ENCODE data around the gene BOC.

The BOC gene

GRCh38 chr3:113185194-113185835, 26.0 kb upstream of the BOC start:
- no peak for DNase-seq (ENCODE audit: low read depth, low spot score)

GRCh38 chr3:113186566-113186965, 24.8 kb upstream of the BOC start:
- no peak for DNase-seq (ENCODE audit: low read depth, low spot score)

- DNase-seq (ENCODE audit: low read depth, low spot score) = peak; percentile 81
Observed at GRCh38 chr3:113193288-113193687, 18.1 kb upstream of the BOC start.

GRCh38 chr3:113193719-113194118, 17.6 kb upstream of the BOC start:
- DNase-seq (ENCODE audit: low read depth, low spot score) = no peak

GRCh38 chr3:113194823-113195401, 16.4 kb upstream of the BOC start:
- no peak for DNase-seq (ENCODE audit: low read depth, low spot score)

- no peak for DNase-seq (ENCODE audit: low read depth, low spot score)
Observed at GRCh38 chr3:113200351-113200750, 11.0 kb upstream of the BOC start.

GRCh38 chr3:113200946-113201345, 10.4 kb upstream of the BOC start:
- no peak for DNase-seq (ENCODE audit: low read depth, low spot score)

GRCh38 chr3:113204371-113204770, 7.0 kb upstream of the BOC start:
- DNase-seq (ENCODE audit: low read depth, low spot score) = no peak

- DNase-seq (ENCODE audit: low read depth, low spot score) = no peak
Observed at GRCh38 chr3:113205481-113205880, 5.9 kb upstream of the BOC start.

- peak; percentile 39 for DNase-seq (ENCODE audit: low read depth, low spot score)
Observed at GRCh38 chr3:113210604-113211329, 590 bp upstream of the BOC start.

- peak; percentile 33 for DNase-seq (ENCODE audit: low read depth, low spot score)
Observed at GRCh38 chr3:113212150-113212843, 940 bp downstream of the BOC start.

GRCh38 chr3:113212844-113213375, 1.6 kb downstream of the BOC start:
- DNase-seq (ENCODE audit: low read depth, low spot score) = no peak

- no peak for DNase-seq (ENCODE audit: low read depth, low spot score)
Observed at GRCh38 chr3:113213896-113214587, 2.7 kb downstream of the BOC start.

- no peak for DNase-seq (ENCODE audit: low read depth, low spot score)
Observed at GRCh38 chr3:113214917-113215595, 3.7 kb downstream of the BOC start.

- DNase-seq (ENCODE audit: low read depth, low spot score) = no peak
Observed at GRCh38 chr3:113216393-113216792, 5.0 kb downstream of the BOC start.

- no peak for DNase-seq (ENCODE audit: low read depth, low spot score)
Observed at GRCh38 chr3:113218011-113218680, 6.8 kb downstream of the BOC start.

GRCh38 chr3:113218681-113219045, 7.3 kb downstream of the BOC start:
- no peak for DNase-seq (ENCODE audit: low read depth, low spot score)

GRCh38 chr3:113219605-113220300, 8.4 kb downstream of the BOC start:
- no peak for DNase-seq (ENCODE audit: low read depth, low spot score)

GRCh38 chr3:113220721-113221120, 9.4 kb downstream of the BOC start:
- no peak for DNase-seq (ENCODE audit: low read depth, low spot score)

GRCh38 chr3:113221721-113222257, 10.4 kb downstream of the BOC start:
- DNase-seq (ENCODE audit: low read depth, low spot score) = no peak
